IMR-90 (cell line): ENCODE measurements around the gene TMUB1.

Experiments
- BHLHE40 ChIP-seq: fragments of 150-350 bp; IDR thresholded peaks from 2 replicates; pipeline ENCODE4 v1.6.1; 2016; ENCODE audit warnings: mild to moderate bottlenecking, low read depth, low read length
- CEBPB ChIP-seq: IDR thresholded peaks from 2 replicates; pipeline ENCODE4 v1.6.1; 2012; ENCODE audit warnings: low read depth, low read length, improper control_type of control experiment
- CHD1 ChIP-seq: IDR thresholded peaks from 2 replicates; pipeline ENCODE4 v1.6.1; 2012; ENCODE audit warnings: low read depth, low read length, improper control_type of control experiment
- CTCF ChIP-seq: conservative IDR thresholded peaks from 2 replicates; pipeline ENCODE4 v1.5.1; 2012; ENCODE audit warnings: mild to moderate bottlenecking, low read depth, low read length, improper control_type of control experiment
- ELK1 ChIP-seq: fragments of 150-350 bp; IDR thresholded peaks from 2 replicates; pipeline ENCODE4 v1.6.1; 2016; ENCODE audit warnings: low read depth, mild to moderate bottlenecking, low read length, moderate library complexity, borderline replicate concordance
- FOS ChIP-seq: fragments of 150-350 bp; IDR thresholded peaks from 2 replicates; pipeline ENCODE4 v1.6.1; 2016; ENCODE audit warnings: low read depth, low read length
- MAFK ChIP-seq: IDR thresholded peaks from 2 replicates; pipeline ENCODE4 v1.6.1; 2012; ENCODE audit warnings: low read depth, low read length, improper control_type of control experiment
- MAZ ChIP-seq: IDR thresholded peaks from 2 replicates; pipeline ENCODE4 v1.6.1; 2012; ENCODE audit warnings: low read depth, mild to moderate bottlenecking, low read length, improper control_type of control experiment, moderate library complexity, borderline replicate concordance
- POLR2A ChIP-seq: IDR thresholded peaks from 2 replicates; pipeline ENCODE4 v1.6.1; 2012; ENCODE audit warnings: mild to moderate bottlenecking, low read depth, low read length
- RAD21 ChIP-seq: IDR thresholded peaks from 2 replicates; pipeline ENCODE4 v1.6.1; 2012; ENCODE audit warnings: low read length, improper control_type of control experiment
- RCOR1 ChIP-seq: IDR thresholded peaks from 2 replicates; pipeline ENCODE4 v1.6.1; 2012; ENCODE audit warnings: mild to moderate bottlenecking, low read length, improper control_type of control experiment; ENCODE audit not compliant: insufficient replicate concordance
- RFX5 ChIP-seq: IDR thresholded peaks from 2 replicates; pipeline ENCODE4 v1.8.0; 2012; ENCODE audit warnings: low read depth, mild to moderate bottlenecking, low read length, moderate library complexity
- SMC3 ChIP-seq: fragments of 150-350 bp; IDR thresholded peaks from 2 replicates; pipeline ENCODE4 v1.6.1; 2016; ENCODE audit warnings: low read depth, mild to moderate bottlenecking, antibody characterized with exemption, low read length, moderate library complexity

- TF ChIP-seq CTCF (no peak), SMC3 (no peak), BHLHE40 (no peak), MAZ (no peak), POLR2A (no peak), RFX5 (no peak), CHD1 (no peak), MAFK (no peak), FOS (no peak), ELK1 (no peak), CEBPB (no peak), RAD21 (no peak), RCOR1 (no peak)
Observed at GRCh38 chr7:151053096-151053495, 30.2 kb downstream of the TMUB1 start.
